ENCODE data around the gene IFT122.
"Not testable (repeated sequence)": the region's sequence is repeated elsewhere in the genome, so short reads cannot be mapped to it uniquely, and the experiment has no call there.

Gene IFT122

GRCh38 chr3:129498603-129499488 is 58.8 kb downstream of the IFT122 start:
- not testable (repeated sequence) for DNase-seq

- not testable (repeated sequence) for DNase-seq
Observed at GRCh38 chr3:129499604-129500333, 59.7 kb downstream of the IFT122 start.

GRCh38 chr3:129500334-129500658 is 60.3 kb downstream of the IFT122 start:
- no peak for DNase-seq

- DNase-seq = no peak
Observed at GRCh38 chr3:129501630-129502029, 61.6 kb downstream of the IFT122 start.

GRCh38 chr3:129502641-129503408 is 62.8 kb downstream of the IFT122 start:
- DNase-seq = no peak

GRCh38 chr3:129503471-129504291 is 63.7 kb downstream of the IFT122 start:
- DNase-seq = no peak

GRCh38 chr3:129504471-129505100 is 64.6 kb downstream of the IFT122 start:
- DNase-seq = no peak

GRCh38 chr3:129505341-129505740 is 65.3 kb downstream of the IFT122 start:
- DNase-seq = no peak

- DNase-seq = no peak
Observed at GRCh38 chr3:129506231-129506742, 66.3 kb downstream of the IFT122 start.

- DNase-seq = no peak
Observed at GRCh38 chr3:129507181-129507831, 67.3 kb downstream of the IFT122 start.

- no peak for DNase-seq
Observed at GRCh38 chr3:129512595-129512994, 72.6 kb downstream of the IFT122 start.

- DNase-seq = no peak
Observed at GRCh38 chr3:129513705-129514104, 73.7 kb downstream of the IFT122 start.

GRCh38 chr3:129514110-129514509 is 74.1 kb downstream of the IFT122 start:
- no peak for DNase-seq

- DNase-seq = no peak
Observed at GRCh38 chr3:129514563-129514962, 74.5 kb downstream of the IFT122 start.

- DNase-seq = not testable (repeated sequence)
Observed at GRCh38 chr3:129515108-129515820, 75.2 kb downstream of the IFT122 start.

GRCh38 chr3:129515821-129516432 is 75.9 kb downstream of the IFT122 start:
- not testable (repeated sequence) for DNase-seq

GRCh38 chr3:129517516-129517915 is 77.5 kb downstream of the IFT122 start:
- no peak for DNase-seq

GRCh38 chr3:129518038-129518561 is 78.1 kb downstream of the IFT122 start:
- DNase-seq = no peak

- no peak for DNase-seq
Observed at GRCh38 chr3:129518581-129518980, 78.6 kb downstream of the IFT122 start.

- no peak for DNase-seq
Observed at GRCh38 chr3:129519449-129519848, 79.4 kb downstream of the IFT122 start.

Measured in stimulated activated CD4-positive, alpha-beta T cell treated with anti-CD3 and anti-CD28 coated beads, Interleukin-4, amount 100 ng/mL, for 24 hours (primary cell).